T-cell (primary cell): Measurements from ENCODE around the gene KRTAP4-11. TPM values are rescaled to one million over a fixed set of nuclear protein-coding genes. Genes with fewer than 3 reads are reported as not detected.
A peak's percentile ranks its signal among the peaks of the same experiment; 100 is the strongest.
"Not testable (repeated sequence)": the region's sequence is repeated elsewhere in the genome, so short reads cannot be mapped to it uniquely, and the experiment has no call there.

ENCODE experiments used
- ATAC-seq, 4 experiments: fragments of 200-7000 bp in 3 of 4; fragments of 150-1000 bp in 1 of 4; cut with Tn5 transposase; replicated peaks in 1 of 4; 1 replicate in 3 of 4; 2 replicates in 1 of 4; pipeline ENCODE4 v1.10.0; 2021; ENCODE audit warnings: moderate library complexity in 3 of 4, mild to moderate bottlenecking in 2 of 4, moderate number of reproducible peaks in 1 of 4
- CTCF ChIA-PET, 2 donors: fragments of 300-600 bp; sonication (Branson Sonifier 250); formaldehyde crosslinking; loops; one replicate each; lab custom pipeline; 2022; ENCODE audit warnings: antibody characterized with exemption in 2 of 2; lab: Charles Lee
- POLR2A ChIA-PET, 2 donors: fragments of 300-600 bp; sonication (Branson Sonifier 250); formaldehyde crosslinking; loops; one replicate each; lab custom pipeline; 2022; ENCODE audit warnings: antibody characterized with exemption in 2 of 2; lab: Charles Lee
- DNase-seq, 35 experiments: peaks; one replicate each; pipeline versions ENCODE4 v3.0.0 to v3.0.0-alpha.2; 2013 to 2023
- H3K27ac ChIP-seq: one replicate; pipeline ENCODE4 v1.5.1; 2013; ENCODE audit warnings: low read length
- H3K27me3 ChIP-seq, 2 experiments: replicated peaks in 1 of 2; 1 replicate in 1 of 2; 2 replicates in 1 of 2; pipeline versions ENCODE4 v1.6.1 to v1.7.0; 2013; ENCODE audit warnings: low read length in 1 of 2, mixed read lengths in 1 of 2; ENCODE audit not compliant: control insufficient read depth in 2 of 2, insufficient read depth in 2 of 2; ENCODE audit errors: extremely low read depth in 1 of 2
- H3K36me3 ChIP-seq, 2 donors: 1 replicate in 1 of 2; 2 replicates in 1 of 2; pipeline versions ENCODE4 v1.6.1 to v1.7.0; 2013; ENCODE audit warnings: low read length in 1 of 2; ENCODE audit not compliant: control insufficient read depth in 2 of 2, insufficient read depth in 1 of 2; ENCODE audit errors: extremely low read depth in 1 of 2
- H3K4me1 ChIP-seq, 2 experiments: 1 replicate in 1 of 2; 2 replicates in 1 of 2; pipeline versions ENCODE4 v1.6.1 to v1.7.0; 2013; ENCODE audit warnings: low read length in 2 of 2, mixed read lengths in 1 of 2; ENCODE audit not compliant: insufficient read depth in 2 of 2, control insufficient read depth in 1 of 2; ENCODE audit errors: extremely low read depth in 1 of 2
- H3K4me3 ChIP-seq, 2 donors: 1 replicate in 1 of 2; 2 replicates in 1 of 2; pipeline versions ENCODE4 v1.5.1 to v1.7.0; 2013; ENCODE audit warnings: mild to moderate bottlenecking in 2 of 2, low read length in 1 of 2, moderate library complexity in 1 of 2; ENCODE audit not compliant: control insufficient read depth in 1 of 2; ENCODE audit errors: extremely low read depth in 1 of 2
- H3K9me3 ChIP-seq: 2 replicates; pipeline ENCODE4 v1.7.0; 2013
- H3K27ac Mint-ChIP-seq, 2 donors: one replicate each; pipeline ENCODE4 v1.8.0; 2020 to 2021; ENCODE audit warnings: mild to moderate bottlenecking in 2 of 2, mixed read lengths in 2 of 2
- H3K27me3 Mint-ChIP-seq, 2 donors: one replicate each; pipeline ENCODE4 v1.8.0; 2021 to 2022; ENCODE audit warnings: mixed read lengths in 2 of 2
- H3K36me3 Mint-ChIP-seq: one replicate; pipeline ENCODE4 v1.8.0; 2021; ENCODE audit warnings: mixed read lengths
- H3K4me1 Mint-ChIP-seq, 3 donors: one replicate each; pipeline ENCODE4 v1.8.0; 2020 to 2022; ENCODE audit warnings: mixed read lengths in 3 of 3, mild to moderate bottlenecking in 1 of 3
- H3K4me3 Mint-ChIP-seq, 3 donors: one replicate each; pipeline ENCODE4 v1.8.0; 2020 to 2022; ENCODE audit warnings: mild to moderate bottlenecking in 3 of 3, mixed read lengths in 3 of 3, moderate library complexity in 3 of 3
- H3K9me3 Mint-ChIP-seq, 3 donors: one replicate each; pipeline ENCODE4 v1.8.0; 2020 to 2022; ENCODE audit warnings: mixed read lengths in 3 of 3
- WGBS: methylation state at CpG from one replicate; pipeline ENCODE4 v1.1.5; 2013; ENCODE audit warnings: missing lambda C conversion rate; ENCODE audit not compliant: insufficient coverage; 5-methylcytosine and 5-hydroxymethylcytosine counted together
- total RNA-seq, 35 experiments: library from RNA in 6 of 35; stranded (reverse) in 6 of 35; fragments of 120-200 nt in 1 of 35; gene quantifications; one replicate each; pipeline versions ENCODE4 v1.2.1 to v1.2.4 and lab custom pipeline; 2013 to 2026

Gene KRTAP4-11
- total RNA-seq, 5 donors from 2014 or later (not counting 1 experiment from before 2014, with no cell fraction given): not detected

DNA sequence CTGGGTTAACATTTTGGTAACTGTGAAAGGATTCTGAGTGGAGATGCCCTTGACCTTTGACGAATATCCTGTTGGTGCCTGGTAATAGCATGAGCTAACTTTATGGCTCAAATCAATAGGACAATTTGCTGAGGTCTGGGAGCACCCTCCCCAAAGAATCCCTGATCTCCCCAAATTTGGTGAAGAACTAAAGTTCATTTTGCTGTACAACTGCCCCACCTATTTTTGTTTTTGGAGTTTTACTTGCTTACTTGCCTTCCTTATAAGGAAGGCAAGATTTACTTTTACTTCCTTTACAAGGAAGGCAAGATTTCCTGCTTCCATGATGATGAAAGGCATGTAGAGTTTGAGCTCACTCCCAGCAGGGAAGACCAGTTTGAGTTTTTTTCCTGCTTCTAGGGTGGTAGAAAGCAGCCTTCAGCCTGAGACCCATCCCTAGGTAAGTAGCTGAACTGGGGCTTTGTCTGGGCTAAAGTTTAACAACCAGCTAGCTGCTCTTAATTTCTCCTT lies 10.2 kb downstream of the KRTAP4-11 start:
- Histone ChIP-seq H3K4me1 (no peaks in the 10 kb centered on the region), H3K27ac (no peak overlapping the region), H3K4me3 (no peak overlapping the region), H3K36me3 (no peaks in the 10 kb centered on the region), H3K27me3 (no peaks in the 10 kb centered on the region), H3K9me3 (no peaks in the 10 kb centered on the region)
- Mint-ChIP-seq H3K9me3 (peaks cover 0 to 11% (median 0%) of the 10 kb centered on the region in 3 donors), H3K27ac (no peak overlapping the region), H3K36me3 (peaks cover 6% of the 10 kb centered on the region), H3K4me1 (peaks cover 3 to 10% (median 6%) of the 10 kb centered on the region in 3 donors), H3K27me3 (peaks cover 5 to 10% of the 10 kb centered on the region in 2 donors), H3K4me3 (no peak overlapping the region)
- ATAC-seq (no peak), DNase-seq (no peak)
- CTCF ChIA-PET: no interaction called here
- WGBS: no CpG with 5 or more reads among the region's 1 CpG
- POLR2A ChIA-PET: no interaction called here

DNA sequence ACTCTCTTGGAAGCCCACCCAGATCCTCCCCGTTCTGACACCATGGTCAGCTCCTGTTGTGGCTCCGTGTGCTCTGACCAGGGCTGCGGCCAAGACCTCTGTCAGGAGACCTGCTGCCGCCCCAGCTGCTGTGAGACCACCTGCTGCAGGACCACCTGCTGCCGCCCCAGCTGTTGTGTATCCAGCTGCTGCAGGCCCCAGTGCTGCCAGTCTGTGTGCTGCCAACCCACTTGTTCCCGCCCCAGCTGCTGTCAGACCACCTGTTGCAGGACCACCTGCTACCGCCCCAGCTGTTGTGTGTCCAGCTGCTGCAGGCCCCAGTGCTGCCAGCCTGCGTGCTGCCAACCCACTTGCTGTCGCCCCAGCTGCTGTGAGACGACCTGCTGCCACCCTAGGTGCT lies 12.8 kb downstream of the KRTAP4-11 start, which contains the start of gene KRTAP4-9:
KRTAP4-9 (plus strand) TSS at position 43 of the 400 bp plus-strand sequence; CDS start at position 43, 0 bp downstream.
- CTCF ChIA-PET, H3K4me1 ChIP-seq, H3K9me3 Mint-ChIP-seq, H3K27ac ChIP-seq, DNase-seq, H3K9me3 ChIP-seq, H3K36me3 Mint-ChIP-seq, H3K4me3 ChIP-seq, H3K27me3 ChIP-seq, H3K36me3 ChIP-seq, H3K27me3 Mint-ChIP-seq, POLR2A ChIA-PET, H3K4me3 Mint-ChIP-seq, ATAC-seq: not testable (repeated sequence)
- Mint-ChIP-seq H3K27ac (peak within 1 kb of the TSS in 1 of 2 donors; percentile 41), H3K4me1 (peaks cover 3 to 12% (median 8%) of the 10 kb centered on the region in 3 donors)
- WGBS: 74% methylated on average over 9 of the region's 10 CpGs

- H3K9me3 ChIP-seq, H3K27me3 Mint-ChIP-seq, H3K9me3 Mint-ChIP-seq, POLR2A ChIA-PET, H3K4me1 ChIP-seq, H3K4me3 ChIP-seq, H3K27ac Mint-ChIP-seq, H3K36me3 Mint-ChIP-seq, H3K36me3 ChIP-seq, CTCF ChIA-PET, H3K27me3 ChIP-seq, H3K4me3 Mint-ChIP-seq, ATAC-seq, DNase-seq, H3K27ac ChIP-seq: not testable (repeated sequence)
- H3K4me1 Mint-ChIP-seq: peaks cover 10 to 21% (median 16%) of the 10 kb centered on the region in 3 donors
- no CpG with 5 or more reads among the region's 2 CpGs for WGBS
Observed at GRCh38 chr17:41104386-41105038, 13.7 kb downstream of the KRTAP4-11 start.

DNA sequence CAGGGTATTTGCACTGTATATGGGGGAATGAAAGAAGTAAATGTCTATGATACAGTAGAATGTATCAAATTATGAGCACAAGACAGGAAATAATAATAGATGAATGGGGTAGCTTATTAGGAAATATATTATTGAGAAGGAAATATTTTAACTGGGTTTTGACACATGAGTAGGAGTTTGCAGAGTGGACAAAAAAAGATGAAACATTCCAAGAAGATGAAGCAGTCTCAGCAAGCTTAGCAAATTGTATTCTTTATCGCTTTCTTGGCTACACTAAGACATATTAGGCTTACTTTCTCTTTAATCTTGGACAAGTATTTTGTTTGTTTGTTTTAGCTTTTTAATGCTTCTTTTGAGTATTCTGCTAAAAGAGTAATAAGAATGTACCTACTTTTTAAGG lies 14.3 kb downstream of the KRTAP4-11 start:
- no peak overlapping the region for H3K4me3 Mint-ChIP-seq
- H3K27ac Mint-ChIP-seq: no peak overlapping the region
- no peak overlapping the region for H3K27ac ChIP-seq
- H3K27me3 ChIP-seq: peaks cover 0 to 2% of the 10 kb centered on the region in 2 experiments
- H3K36me3 Mint-ChIP-seq: no peaks in the 10 kb centered on the region
- H3K4me3 ChIP-seq: no peak overlapping the region
- ATAC-seq (no peak), DNase-seq (no peak)
- no peaks in the 10 kb centered on the region for H3K9me3 Mint-ChIP-seq
- no peaks in the 10 kb centered on the region for H3K9me3 ChIP-seq
- POLR2A ChIA-PET: no interaction called here
- no peaks in the 10 kb centered on the region for H3K4me1 ChIP-seq
- H3K4me1 Mint-ChIP-seq: peaks cover 10 to 19% (median 16%) of the 10 kb centered on the region in 3 donors
- H3K27me3 Mint-ChIP-seq: peaks cover 5 to 6% of the 10 kb centered on the region in 2 donors
- H3K36me3 ChIP-seq: no peaks in the 10 kb centered on the region
- CTCF ChIA-PET: no interaction called here
- WGBS: no CpG with 5 or more reads among the region's 1 CpG

GRCh38 chr17:41101586-41102259 lies 16.4 kb downstream of the KRTAP4-11 start, which contains the start of gene KRTAP4-16:
Gene KRTAP4-16, minus strand, starts transcription at chr17:41102209. Its CDS starts 0 bp downstream, at chr17:41102209.
- Histone ChIP-seq H3K4me3 (no peak within 1 kb of the TSS), H3K27ac (no peak within 1 kb of the TSS), H3K27me3 (peaks cover 0 to 9% of the 10 kb centered on the region in 2 experiments), H3K9me3 (no peaks in the 10 kb centered on the region), H3K4me1 (no peaks in the 10 kb centered on the region), H3K36me3 (no peaks in the 10 kb centered on the region)
- H3K36me3 Mint-ChIP-seq: no peaks in the 10 kb centered on the region
- no peak for ATAC-seq
- no peak within 1 kb of the TSS for H3K27ac Mint-ChIP-seq
- peaks cover 11 to 12% of the 10 kb centered on the region in 2 donors for H3K27me3 Mint-ChIP-seq
- peaks cover 7 to 11% (median 10%) of the 10 kb centered on the region in 3 donors for H3K4me1 Mint-ChIP-seq
- ChIA-PET POLR2A (no interaction called here), CTCF (no interaction called here)
- DNase-seq: no peak
- no peaks in the 10 kb centered on the region for H3K9me3 Mint-ChIP-seq
- 71% methylated on average over 8 of the region's 10 CpGs for WGBS
- H3K4me3 Mint-ChIP-seq: no peak within 1 kb of the TSS

GRCh38 chr17:41099682-41100480 lies 18.3 kb downstream of the KRTAP4-11 start:
- H3K36me3 ChIP-seq, H3K27ac Mint-ChIP-seq: not testable (repeated sequence)

More at GRCh38 chr17:41099682-41100480, 18.3 kb downstream of the KRTAP4-11 start:
- H3K4me1 ChIP-seq, H3K27me3 ChIP-seq, H3K27ac ChIP-seq, H3K9me3 ChIP-seq, CTCF ChIA-PET, DNase-seq, H3K36me3 Mint-ChIP-seq, H3K9me3 Mint-ChIP-seq, POLR2A ChIA-PET, H3K4me3 Mint-ChIP-seq, H3K27me3 Mint-ChIP-seq, H3K4me3 ChIP-seq: not testable (repeated sequence)
- ATAC-seq: peak in 3 of 4 experiments; percentile 42 to 66 (median 51)
- no CpG with 5 or more reads among the region's 7 CpGs for WGBS
- peaks cover 7 to 11% (median 10%) of the 10 kb centered on the region in 3 donors for H3K4me1 Mint-ChIP-seq
